K562 (cell line): ENCODE data around the gene DLG4. TPM values are rescaled to one million over a fixed set of nuclear protein-coding genes. Genes with fewer than 3 reads are reported as not detected.
A peak's percentile ranks its signal among the peaks of the same experiment; 100 is the strongest.

Source experiments
- microRNA counts: library from miRNA; unstranded; fragments of <30 nt; microRNA quantifications from one replicate; lab custom pipeline; 2016
- microRNA-seq: library from miRNA; unstranded; fragments of <30 nt; microRNA quantifications from one replicate; pipeline ENCODE4, GENCODE V29; 2018; ENCODE audit warnings: borderline microRNAs expressed
- polyA plus RNA-seq, 8 experiments: library from polyadenylated mRNA; depleted of rRNA in 4 of 8; stranded (reverse) in 5 of 8; unstranded in 3 of 8; fragments of >200 nt; fragmentation: Nextera tagmentation in 2 of 8; fragmentation: Illumina TruSeq in 1 of 8; extraction: Ambion mirVana in 2 of 8; extraction: Trizol in 1 of 8; gene quantifications; 2 replicates each; pipeline versions ENCODE4 v1.2.1 to v1.2.3, GENCODE V29; 2011 to 2014; ENCODE audit warnings: inconsistent platforms in 1 of 8, missing spikeins in 1 of 8
- small RNA-seq: library from RNA; depleted of rRNA; stranded (forward); fragments of <200 nt; gene quantifications from one replicate; pipeline ENCODE3, GENCODE V24; 2014
- total RNA-seq, 7 experiments: library from RNA; depleted of rRNA in 6 of 7; stranded (reverse); fragments of >200 nt in 6 of 7; fragmentation: Illumina TruSeq in 2 of 7; extraction: Trizol in 2 of 7; gene quantifications; 2 replicates each; pipeline versions ENCODE4 v1.2.1 to v1.2.3, GENCODE V29; 2011 to 2021; ENCODE audit warnings: low replicate concordance in 1 of 7

Gene DLG4
- total and polyA plus RNA-seq, 9 of the 15 experiments (the other 6 are each of a cell fraction or from before 2014, with no cell fraction given), result 0.03 to 12.0 (median 4.1) TPM

MicroRNAs encoded within 50 kb of the gene (microRNA counts, 767-probe panel; counts per million panel counts)
- not detected for microRNA hsa-miR-324-3p (lab: Ali Mortazavi, UCI)
- microRNA hsa-miR-324-5p (lab: Ali Mortazavi, UCI), result 3,928 counts per million, percentile 80 among the panel's probes with 10 or more counts

Small RNA genes lying within 50 kb of the gene (microRNA-seq; reads per million reads assigned to microRNA genes)
- 572 reads per million, percentile 89 among the genes with 10 or more reads in this experiment for gene MIR324

Small RNA genes lying within 50 kb of the gene (small RNA-seq; reads per million reads assigned to genes)
- not detected for gene AC120057.4
- gene MIR324, result 6.5 reads per million, percentile 94 among the genes with 10 or more reads in this experiment
- gene RF00019, result not detected

Other genes starting within 250 kb of the DLG4 start
Only the 7 nearest of the 33 such genes appear.
- gene ASGR1, start 40.5 kb downstream of the DLG4 start, total RNA-seq (2014; rRNA removed), result 0.45 and 1.00 TPM in 2 replicates
- 0.11 TPM in 1 of 2 replicates, not detected in the other for gene ASGR1, start 40.5 kb downstream of the DLG4 start, total RNA-seq (2014; rRNA removed; fragmentation: Illumina TruSeq; extraction: Trizol)
- 0.14 and 0.41 TPM in 2 replicates for gene ASGR1, start 40.5 kb downstream of the DLG4 start, total RNA-seq (2015; rRNA removed; fragmentation: Illumina TruSeq; extraction: Trizol)
- gene ASGR1, start 40.5 kb downstream of the DLG4 start, total RNA-seq (2021), result 0.58 and 0.78 TPM in 2 replicates
- gene ASGR1, start 40.5 kb downstream of the DLG4 start, polyA plus RNA-seq (2011; rRNA removed), result 1.0 and 2.5 TPM in 2 replicates
- gene ASGR1, start 40.5 kb downstream of the DLG4 start, polyA plus RNA-seq (2014; fragmentation: Illumina TruSeq; extraction: Trizol), result 0.15 and 0.40 TPM in 2 replicates
- gene ASGR1, start 40.5 kb downstream of the DLG4 start, polyA plus RNA-seq (2014; fragmentation: Nextera tagmentation; extraction: Ambion mirVana), result not detected
- 0.64 and 2.3 TPM in 2 replicates for gene ASGR1, start 40.5 kb downstream of the DLG4 start, polyA plus RNA-seq (2014; rRNA removed)
- gene ACADVL, start 102 bp upstream of the DLG4 start, total RNA-seq (2014; rRNA removed), result 214 and 235 TPM in 2 replicates
- gene ACADVL, start 102 bp upstream of the DLG4 start, total RNA-seq (2014; rRNA removed; fragmentation: Illumina TruSeq; extraction: Trizol), result 87.0 and 117 TPM in 2 replicates
- 180 and 194 TPM in 2 replicates for gene ACADVL, start 102 bp upstream of the DLG4 start, total RNA-seq (2015; rRNA removed; fragmentation: Illumina TruSeq; extraction: Trizol)
- gene ACADVL, start 102 bp upstream of the DLG4 start, total RNA-seq (2021), result 283 and 313 TPM in 2 replicates
- gene ACADVL, start 102 bp upstream of the DLG4 start, polyA plus RNA-seq (2011; rRNA removed), result 261 and 459 TPM in 2 replicates
- gene ACADVL, start 102 bp upstream of the DLG4 start, polyA plus RNA-seq (2014; fragmentation: Illumina TruSeq; extraction: Trizol), result 241 and 269 TPM in 2 replicates
- gene ACADVL, start 102 bp upstream of the DLG4 start, polyA plus RNA-seq (2014; fragmentation: Nextera tagmentation; extraction: Ambion mirVana), result 10 to 100 TPM; 25.5 to 46.2 TPM
- gene ACADVL, start 102 bp upstream of the DLG4 start, polyA plus RNA-seq (2014; rRNA removed), result 376 and 449 TPM in 2 replicates
- gene DVL2, start 14.7 kb upstream of the DLG4 start, total RNA-seq (2014; rRNA removed), result 39.1 and 42.9 TPM in 2 replicates
- gene DVL2, start 14.7 kb upstream of the DLG4 start, total RNA-seq (2014; rRNA removed; fragmentation: Illumina TruSeq; extraction: Trizol), result 10.7 and 12.0 TPM in 2 replicates
- gene DVL2, start 14.7 kb upstream of the DLG4 start, total RNA-seq (2015; rRNA removed; fragmentation: Illumina TruSeq; extraction: Trizol), result 24.3 and 25.9 TPM in 2 replicates
- gene DVL2, start 14.7 kb upstream of the DLG4 start, total RNA-seq (2021), result 44.6 and 49.5 TPM in 2 replicates
- 3.9 and 7.2 TPM in 2 replicates for gene DVL2, start 14.7 kb upstream of the DLG4 start, polyA plus RNA-seq (2011; rRNA removed)
- gene DVL2, start 14.7 kb upstream of the DLG4 start, polyA plus RNA-seq (2014; fragmentation: Illumina TruSeq; extraction: Trizol), result 34.0 and 35.5 TPM in 2 replicates
- gene DVL2, start 14.7 kb upstream of the DLG4 start, polyA plus RNA-seq (2014; fragmentation: Nextera tagmentation; extraction: Ambion mirVana), result 1 to 10 TPM; 1.3 TPM
- gene DVL2, start 14.7 kb upstream of the DLG4 start, polyA plus RNA-seq (2014; rRNA removed), result 25.8 and 28.5 TPM in 2 replicates
- 39.0 and 49.9 TPM in 2 replicates for gene PHF23, start 19.6 kb upstream of the DLG4 start, total RNA-seq (2014; rRNA removed)
- gene PHF23, start 19.6 kb upstream of the DLG4 start, total RNA-seq (2014; rRNA removed; fragmentation: Illumina TruSeq; extraction: Trizol), result 27.8 and 28.1 TPM in 2 replicates
- 50.1 and 51.1 TPM in 2 replicates for gene PHF23, start 19.6 kb upstream of the DLG4 start, total RNA-seq (2015; rRNA removed; fragmentation: Illumina TruSeq; extraction: Trizol)
- gene PHF23, start 19.6 kb upstream of the DLG4 start, total RNA-seq (2021), result 33.7 and 38.6 TPM in 2 replicates
- gene PHF23, start 19.6 kb upstream of the DLG4 start, polyA plus RNA-seq (2011; rRNA removed), result 25.0 and 32.7 TPM in 2 replicates
- 53.1 and 87.5 TPM in 2 replicates for gene PHF23, start 19.6 kb upstream of the DLG4 start, polyA plus RNA-seq (2014; fragmentation: Illumina TruSeq; extraction: Trizol)
- 1 to 10 TPM; 7.4 TPM for gene PHF23, start 19.6 kb upstream of the DLG4 start, polyA plus RNA-seq (2014; fragmentation: Nextera tagmentation; extraction: Ambion mirVana)
- 34.1 and 36.1 TPM in 2 replicates for gene PHF23, start 19.6 kb upstream of the DLG4 start, polyA plus RNA-seq (2014; rRNA removed)
- 47.5 and 75.8 TPM in 2 replicates for gene GABARAP, start 22.6 kb upstream of the DLG4 start, total RNA-seq (2014; rRNA removed)
- gene GABARAP, start 22.6 kb upstream of the DLG4 start, total RNA-seq (2014; rRNA removed; fragmentation: Illumina TruSeq; extraction: Trizol), result 104 and 117 TPM in 2 replicates
- gene GABARAP, start 22.6 kb upstream of the DLG4 start, total RNA-seq (2015; rRNA removed; fragmentation: Illumina TruSeq; extraction: Trizol), result 114 TPM in 2 replicates
- gene GABARAP, start 22.6 kb upstream of the DLG4 start, total RNA-seq (2021), result 152 and 155 TPM in 2 replicates
- gene GABARAP, start 22.6 kb upstream of the DLG4 start, polyA plus RNA-seq (2011; rRNA removed), result 152 and 170 TPM in 2 replicates
- gene GABARAP, start 22.6 kb upstream of the DLG4 start, polyA plus RNA-seq (2014; fragmentation: Illumina TruSeq; extraction: Trizol), result 309 and 373 TPM in 2 replicates
- gene GABARAP, start 22.6 kb upstream of the DLG4 start, polyA plus RNA-seq (2014; fragmentation: Nextera tagmentation; extraction: Ambion mirVana), result 100 to 1,000 TPM; 246 to 279 TPM
- gene GABARAP, start 22.6 kb upstream of the DLG4 start, polyA plus RNA-seq (2014; rRNA removed), result 130 and 135 TPM in 2 replicates
- gene CTDNEP1, start 31.9 kb upstream of the DLG4 start, total RNA-seq (2014; rRNA removed), result 28.5 and 34.9 TPM in 2 replicates
- 16.6 and 17.8 TPM in 2 replicates for gene CTDNEP1, start 31.9 kb upstream of the DLG4 start, total RNA-seq (2014; rRNA removed; fragmentation: Illumina TruSeq; extraction: Trizol)
- 22.4 and 23.0 TPM in 2 replicates for gene CTDNEP1, start 31.9 kb upstream of the DLG4 start, total RNA-seq (2015; rRNA removed; fragmentation: Illumina TruSeq; extraction: Trizol)
- 98.9 and 102 TPM in 2 replicates for gene CTDNEP1, start 31.9 kb upstream of the DLG4 start, total RNA-seq (2021)
- 61.4 and 81.4 TPM in 2 replicates for gene CTDNEP1, start 31.9 kb upstream of the DLG4 start, polyA plus RNA-seq (2011; rRNA removed)
- gene CTDNEP1, start 31.9 kb upstream of the DLG4 start, polyA plus RNA-seq (2014; fragmentation: Illumina TruSeq; extraction: Trizol), result 146 and 150 TPM in 2 replicates
- gene CTDNEP1, start 31.9 kb upstream of the DLG4 start, polyA plus RNA-seq (2014; fragmentation: Nextera tagmentation; extraction: Ambion mirVana), result 10 to 100 TPM; 10.7 to 13.0 TPM
- gene CTDNEP1, start 31.9 kb upstream of the DLG4 start, polyA plus RNA-seq (2014; rRNA removed), result 64.6 and 74.6 TPM in 2 replicates
- gene ELP5, start 32.4 kb upstream of the DLG4 start, total RNA-seq (2014; rRNA removed), result 52.9 and 65.1 TPM in 2 replicates
- 25.5 and 25.7 TPM in 2 replicates for gene ELP5, start 32.4 kb upstream of the DLG4 start, total RNA-seq (2014; rRNA removed; fragmentation: Illumina TruSeq; extraction: Trizol)
- gene ELP5, start 32.4 kb upstream of the DLG4 start, total RNA-seq (2015; rRNA removed; fragmentation: Illumina TruSeq; extraction: Trizol), result 36.6 and 38.1 TPM in 2 replicates
- 61.1 and 61.4 TPM in 2 replicates for gene ELP5, start 32.4 kb upstream of the DLG4 start, total RNA-seq (2021)
- gene ELP5, start 32.4 kb upstream of the DLG4 start, polyA plus RNA-seq (2011; rRNA removed), result 41.1 and 45.5 TPM in 2 replicates
- gene ELP5, start 32.4 kb upstream of the DLG4 start, polyA plus RNA-seq (2014; fragmentation: Illumina TruSeq; extraction: Trizol), result 67.2 and 72.9 TPM in 2 replicates
- 10 to 100 TPM; 48.8 to 77.9 TPM for gene ELP5, start 32.4 kb upstream of the DLG4 start, polyA plus RNA-seq (2014; fragmentation: Nextera tagmentation; extraction: Ambion mirVana)
- gene ELP5, start 32.4 kb upstream of the DLG4 start, polyA plus RNA-seq (2014; rRNA removed), result 72.9 and 90.0 TPM in 2 replicates